DMS53 (cell line): ENCODE data around the gene MMP3.

Experiments used
- DNase-seq: peaks from one replicate; lab custom pipeline; 2025; lab: John Stamatoyannopoulos, UW

The MMP3 gene

DNA sequence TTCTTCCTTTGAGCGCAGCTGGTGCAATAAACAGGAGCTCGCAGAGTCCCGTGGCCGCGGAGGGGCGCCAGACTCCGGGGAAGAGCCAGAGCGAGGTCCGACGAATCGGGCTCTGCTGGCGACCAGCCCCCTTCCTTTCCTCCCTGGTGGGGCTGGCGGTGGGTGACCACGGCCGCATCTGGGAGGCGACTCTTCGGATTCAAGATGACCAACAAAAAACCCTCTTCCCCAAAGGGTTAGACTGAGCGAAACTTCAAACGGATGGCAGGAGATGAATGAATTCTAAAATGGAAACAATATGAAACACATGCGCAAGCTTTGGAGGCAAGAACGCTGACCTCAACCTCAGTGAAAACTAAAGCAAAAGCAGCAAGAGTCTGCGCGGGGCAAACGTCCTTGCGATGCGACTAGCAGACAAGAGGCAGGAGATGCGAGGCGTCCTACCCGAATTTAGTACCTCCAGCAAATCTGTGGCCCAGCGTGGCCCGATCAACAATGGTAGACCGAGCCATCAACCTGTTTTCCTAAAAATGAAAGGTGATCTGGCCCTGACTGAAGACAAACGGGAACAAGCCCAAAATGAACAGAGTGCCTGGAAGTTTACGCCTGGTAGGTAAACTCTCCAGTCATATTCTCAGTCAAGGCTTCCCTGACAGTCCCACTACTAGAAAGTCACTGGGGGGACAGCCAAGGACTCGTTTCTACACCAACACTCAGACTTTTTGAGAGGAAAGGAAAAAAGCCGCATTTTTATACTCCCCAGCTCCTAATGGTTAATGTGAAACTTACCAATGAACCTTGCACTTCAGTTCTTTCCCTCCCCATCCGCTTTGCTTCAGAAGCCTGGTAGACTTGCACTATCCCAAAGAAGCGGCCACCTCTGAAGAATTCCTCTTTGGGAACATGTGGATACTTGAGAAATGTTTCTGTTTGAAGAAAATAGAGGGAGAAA, 11.6 kb downstream of the MMP3 start:
- DNase-seq: peak; percentile 74

DNA sequence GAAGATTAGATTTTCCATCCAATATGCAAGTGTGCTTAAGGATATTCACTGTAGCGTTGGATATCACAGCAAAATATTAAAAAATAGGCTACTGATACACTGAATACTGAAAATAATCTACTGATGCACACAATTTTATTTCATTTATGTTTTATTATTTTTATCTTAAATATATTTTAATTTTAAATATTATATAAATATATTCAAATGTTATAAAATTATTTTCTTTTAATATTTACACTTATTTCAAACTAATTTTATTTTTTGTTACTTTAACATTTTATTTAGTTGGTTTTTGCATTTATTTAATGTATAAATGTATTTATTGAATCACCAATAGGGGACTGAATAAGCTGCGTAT, 12.3 kb downstream of the MMP3 start:
- no peak for DNase-seq

DNA sequence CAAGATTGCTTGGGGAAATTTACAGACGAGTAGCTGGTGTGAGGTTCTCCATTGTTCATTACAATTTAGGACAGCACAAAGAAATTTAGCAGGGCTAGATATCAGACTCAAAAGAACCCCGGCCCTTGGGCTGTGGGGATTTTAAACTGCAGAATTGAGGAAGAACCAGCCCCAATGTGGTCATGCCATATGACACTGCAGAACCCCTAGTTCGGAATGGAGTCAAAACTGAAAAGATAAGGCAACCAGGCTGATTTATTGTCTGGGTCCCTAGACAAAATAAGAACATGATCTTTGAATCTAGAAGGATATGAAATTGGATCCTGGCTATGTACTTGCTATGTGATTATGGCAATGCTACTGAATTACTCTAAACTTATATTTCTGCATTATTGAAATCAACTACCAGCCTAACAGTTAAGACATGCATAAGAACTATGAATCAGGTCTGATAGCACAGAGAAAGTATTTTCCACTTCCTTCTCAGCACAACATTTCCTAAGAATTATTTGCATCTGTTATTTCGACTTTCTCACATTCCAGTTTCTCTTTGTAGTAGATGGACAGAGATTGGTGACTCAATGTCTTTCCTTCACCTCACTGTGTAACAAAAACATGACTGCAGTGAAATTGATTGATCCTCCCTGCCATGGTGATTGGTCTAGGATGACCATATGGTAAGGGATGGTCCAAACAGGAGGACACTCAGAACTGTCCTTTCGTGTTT, 13.2 kb downstream of the MMP3 start:
- DNase-seq: no peak

DNA sequence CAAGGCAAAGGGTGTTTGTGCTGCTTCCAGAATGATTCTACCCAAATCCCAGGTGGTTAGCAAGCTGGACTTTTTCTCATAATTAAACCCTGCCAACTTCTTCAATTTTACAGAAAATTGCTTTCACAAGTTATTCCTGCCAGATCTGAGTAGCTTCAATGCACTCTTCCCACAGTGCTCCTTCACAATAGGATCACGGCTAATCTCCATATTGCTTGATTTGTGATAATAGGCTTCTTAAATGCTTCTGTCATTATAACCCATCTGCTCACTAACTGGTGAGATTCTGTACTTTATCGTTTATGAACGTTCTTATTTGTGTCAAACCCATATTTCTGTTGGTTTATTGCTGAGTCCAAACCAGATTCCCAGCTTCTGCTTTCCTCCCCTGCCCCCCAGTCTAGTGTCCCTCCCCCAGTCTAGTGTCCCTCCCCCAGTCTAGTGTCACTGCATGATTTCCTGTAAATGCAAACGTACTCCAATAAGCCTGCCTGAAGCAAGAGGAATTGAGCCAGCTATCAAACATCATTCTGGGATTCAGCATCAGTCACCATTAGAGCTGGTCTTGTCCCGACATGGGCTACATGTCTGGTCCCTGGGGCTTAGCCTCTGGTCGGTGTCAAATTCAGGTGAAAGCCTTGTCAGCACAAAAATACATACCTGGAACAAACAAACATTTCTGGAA, 14.0 kb downstream of the MMP3 start:
- DNase-seq: no peak

DNA sequence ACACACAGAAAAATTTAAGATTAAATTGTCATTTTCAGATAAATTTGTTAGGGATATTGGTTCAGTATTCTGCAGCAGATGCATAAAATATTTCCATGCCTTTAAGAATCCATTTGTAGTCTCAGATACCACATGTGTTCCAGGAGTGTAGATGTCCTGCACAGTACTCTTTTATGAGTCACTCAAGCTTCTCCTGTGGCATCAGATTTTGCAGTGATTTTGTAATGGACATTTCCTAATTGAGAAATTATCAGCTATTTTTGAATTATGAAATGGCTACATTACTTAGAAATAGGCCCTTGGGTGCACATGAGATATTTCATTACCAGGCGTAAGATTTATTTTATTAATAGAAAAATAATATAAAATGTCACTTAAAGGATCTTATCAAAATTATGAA, 18.9 kb downstream of the MMP3 start:
- DNase-seq: no peak

DNA sequence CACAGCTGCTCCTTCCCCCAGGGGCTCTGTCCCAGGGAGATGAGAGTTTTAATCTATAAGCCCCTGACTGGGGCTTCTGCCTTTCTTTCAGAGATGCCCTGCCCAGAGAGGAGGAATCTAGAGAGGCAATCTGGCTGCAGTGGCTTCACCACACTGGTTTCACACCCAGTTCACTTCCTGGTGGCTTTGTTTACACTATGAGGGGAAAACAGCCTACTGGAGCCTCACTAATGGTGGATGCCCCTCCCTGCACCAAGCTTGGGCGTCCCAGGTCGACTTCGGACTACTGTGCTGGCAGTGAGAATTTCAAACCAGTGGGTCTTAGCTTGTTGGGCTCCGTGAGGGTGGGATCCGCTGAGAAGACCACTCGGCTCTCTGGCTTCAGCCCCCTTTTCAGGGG, 23.9 kb downstream of the MMP3 start:
- DNase-seq: no peak

DNA sequence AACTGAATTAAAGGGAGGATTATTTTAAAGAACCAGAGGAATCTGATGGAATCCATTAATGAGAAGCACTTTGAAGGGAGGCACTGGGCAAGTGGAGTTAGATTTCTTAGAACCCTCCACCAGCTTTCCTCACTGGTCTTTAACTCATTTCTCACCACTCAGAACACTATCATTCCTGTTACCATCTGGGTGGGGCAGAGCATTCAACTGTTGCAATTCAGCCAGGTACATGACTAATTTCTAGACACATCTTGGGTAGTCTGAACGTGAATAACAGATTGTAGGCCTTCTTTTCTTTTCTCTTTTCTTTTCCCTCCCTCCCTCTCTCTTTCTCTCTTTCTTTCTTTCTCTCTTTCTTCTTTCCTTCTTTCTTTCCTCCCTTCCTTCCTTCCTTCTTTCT, 29.9 kb downstream of the MMP3 start:
- no peak for DNase-seq

DNA sequence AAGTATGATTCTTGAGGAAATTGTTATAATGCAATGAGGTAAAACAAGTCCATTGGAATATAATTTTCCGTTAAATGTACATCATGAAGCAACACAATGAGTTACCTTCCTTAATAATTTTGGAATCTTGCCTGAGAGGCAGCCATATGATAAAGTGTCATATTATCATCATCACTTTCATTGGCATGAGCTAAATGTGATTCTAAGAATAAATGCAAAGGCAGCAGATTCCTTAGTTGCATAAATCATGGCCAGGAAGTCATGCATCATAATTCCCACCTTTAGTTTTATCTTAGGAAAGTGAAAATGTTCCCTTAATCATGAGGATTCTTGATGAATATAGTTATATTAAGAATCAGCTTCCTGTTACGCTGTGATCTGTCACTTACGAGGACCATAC, 31.2 kb downstream of the MMP3 start:
- no peak for DNase-seq

DNA sequence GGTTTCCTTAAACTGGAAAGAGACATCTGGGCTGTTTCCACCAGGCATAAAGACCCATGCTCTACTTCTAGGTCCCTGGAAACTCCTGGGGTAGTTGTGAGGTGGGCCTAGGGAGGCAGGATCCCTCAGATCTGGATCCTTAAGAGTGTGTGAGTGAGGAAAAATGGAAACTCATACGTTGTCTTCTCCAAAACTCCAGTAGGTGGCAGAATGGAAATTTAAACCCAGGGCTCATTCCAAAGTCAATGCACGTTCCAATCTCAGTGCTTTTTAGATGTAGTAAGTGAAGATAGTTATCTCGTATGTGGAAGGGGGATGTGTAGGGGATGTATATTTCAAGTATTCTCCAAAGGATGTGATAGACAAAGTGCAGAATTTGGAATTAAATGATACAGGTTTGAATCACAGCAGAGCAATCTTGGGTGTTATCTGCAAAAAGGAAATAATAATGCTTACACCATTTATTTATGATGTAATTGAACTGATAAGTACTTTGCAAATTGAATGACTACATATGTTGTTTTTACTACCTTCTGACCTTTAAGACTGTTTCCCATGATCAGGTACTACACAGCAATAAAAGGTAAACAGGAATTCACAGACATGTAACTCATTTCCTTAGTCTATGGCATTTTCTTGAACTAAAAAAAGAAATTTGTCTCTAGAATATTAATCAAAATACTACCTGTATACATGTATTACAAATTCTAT, 32.3 kb downstream of the MMP3 start:
- peak; percentile 76 for DNase-seq

DNA sequence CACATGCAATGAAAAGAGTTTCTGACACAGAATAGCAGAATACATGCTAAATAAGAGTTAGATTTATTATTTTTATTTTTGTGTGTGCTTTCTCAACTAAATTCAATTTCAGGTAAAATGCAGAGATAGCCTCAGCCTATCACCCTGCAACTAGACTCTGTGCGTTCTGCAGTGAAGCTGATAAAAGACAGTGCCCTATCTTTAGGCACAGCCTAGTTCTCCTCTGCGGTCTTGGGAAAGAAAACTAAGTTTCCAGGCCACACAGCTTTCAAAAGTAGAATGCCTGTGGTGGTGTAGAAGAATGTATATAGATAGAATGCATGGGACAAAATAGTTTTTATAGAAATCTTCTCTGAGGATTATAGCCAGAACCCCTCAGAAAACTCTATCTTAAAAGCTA, 33.4 kb downstream of the MMP3 start:
- DNase-seq: no peak

DNA sequence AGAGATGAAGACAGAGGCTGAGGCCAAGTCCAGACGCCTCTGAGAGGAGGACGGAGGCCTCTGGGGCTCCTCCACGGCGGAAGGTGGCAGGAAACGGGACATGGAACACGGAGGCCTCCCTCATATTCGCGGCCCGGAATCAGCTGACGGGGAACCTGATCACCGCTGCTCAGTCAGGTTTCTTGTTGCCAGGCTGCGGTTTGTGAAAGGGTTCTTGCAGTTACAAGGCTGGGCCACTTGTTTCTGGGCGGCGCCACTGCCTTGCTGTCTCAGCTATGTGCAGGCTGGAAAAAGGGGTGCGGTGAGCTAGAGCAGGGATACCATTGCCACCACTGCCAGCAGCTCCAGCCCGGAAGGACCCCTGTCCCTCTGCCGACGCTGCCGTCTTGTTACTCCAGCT, 35.5 kb downstream of the MMP3 start:
- peak; percentile 97 for DNase-seq

DNA sequence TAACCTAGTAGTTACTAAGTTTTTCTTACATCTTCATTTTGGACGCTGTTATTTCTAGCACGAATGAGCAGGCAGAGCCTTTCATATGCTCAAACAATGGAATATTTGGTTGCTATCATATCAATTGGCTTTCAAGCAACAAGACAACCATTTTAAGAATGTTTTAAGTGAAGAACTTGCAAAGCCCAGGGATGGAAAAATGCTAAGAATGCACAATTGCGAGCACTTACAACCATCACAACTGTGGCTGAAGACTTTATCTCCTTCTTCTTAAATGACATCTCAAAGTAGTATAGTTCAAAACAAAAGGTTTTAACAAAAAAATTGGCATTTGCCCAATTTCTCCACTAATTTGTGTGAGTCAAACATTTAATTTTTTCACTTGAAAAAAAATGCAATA, 37.1 kb downstream of the MMP3 start:
- DNase-seq: no peak

DNA sequence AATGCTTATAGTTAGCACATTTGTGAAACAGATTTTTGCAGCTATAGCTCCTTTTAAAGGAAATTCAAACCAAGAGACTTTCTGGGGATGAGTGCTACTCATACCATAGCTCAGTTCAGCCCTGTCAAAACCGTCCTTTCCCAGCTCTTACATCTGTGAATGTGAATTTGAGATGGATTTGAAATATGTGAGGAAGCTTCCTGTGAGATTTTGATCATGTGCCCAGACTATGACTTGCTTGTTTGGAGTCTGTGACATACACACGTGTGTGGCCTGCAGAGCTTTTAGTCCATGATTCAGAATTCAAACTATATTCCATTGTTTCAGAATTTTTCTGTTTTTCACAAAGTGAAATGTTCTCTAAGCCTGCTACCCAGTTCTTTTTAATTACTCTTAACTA, 41.1 kb downstream of the MMP3 start:
- no peak for DNase-seq

DNA sequence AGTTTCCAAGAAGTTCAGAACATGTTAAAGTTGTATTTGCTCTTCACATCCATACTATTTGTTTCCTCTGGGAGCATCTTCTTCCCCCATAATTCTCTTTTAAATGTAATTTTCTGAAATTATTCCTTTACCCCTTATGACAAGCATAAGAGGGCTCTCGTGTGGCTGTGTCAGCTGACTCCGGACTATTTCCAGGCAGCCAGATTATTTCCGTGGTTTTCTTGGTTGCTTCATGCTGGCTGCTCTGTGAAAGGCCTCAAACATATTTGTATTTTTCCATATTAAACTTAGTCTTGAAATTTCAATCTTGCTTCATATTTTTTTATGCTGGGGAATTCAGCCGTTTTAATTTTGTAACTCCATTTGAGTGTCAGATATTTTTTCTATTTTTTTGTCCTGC, 42.6 kb downstream of the MMP3 start:
- no peak for DNase-seq

DNA sequence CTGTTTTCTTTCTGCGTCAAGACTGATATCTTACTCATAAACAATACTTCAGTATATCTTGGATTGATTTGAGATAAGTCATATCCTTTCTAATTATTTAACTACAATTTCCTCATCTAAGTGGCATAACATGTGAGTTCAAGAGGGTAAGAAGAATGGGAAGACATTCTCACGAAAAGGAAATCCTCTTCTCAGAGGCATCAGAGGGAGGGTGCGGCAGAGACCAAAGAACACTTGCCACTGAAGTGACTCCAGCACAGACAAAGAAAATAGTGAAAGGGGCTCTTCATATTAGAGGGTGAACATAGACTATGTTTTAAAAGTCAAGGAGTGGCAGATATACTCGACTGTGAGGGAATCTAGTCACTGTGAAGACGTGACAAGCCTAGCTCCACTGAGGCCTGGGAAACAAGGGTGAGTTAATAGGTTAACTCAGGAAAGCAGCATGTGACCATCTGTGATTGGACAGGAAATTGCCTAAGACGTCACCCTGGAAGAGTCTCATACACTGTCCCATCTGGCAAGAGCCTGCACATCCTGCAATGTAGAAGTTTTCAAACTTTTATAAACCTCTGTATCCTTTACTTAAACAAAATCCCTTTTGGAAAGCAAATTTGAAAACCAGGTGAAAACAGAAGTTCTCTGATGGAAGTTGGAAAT, 43.6 kb downstream of the MMP3 start:
- DNase-seq: no peak

DNA sequence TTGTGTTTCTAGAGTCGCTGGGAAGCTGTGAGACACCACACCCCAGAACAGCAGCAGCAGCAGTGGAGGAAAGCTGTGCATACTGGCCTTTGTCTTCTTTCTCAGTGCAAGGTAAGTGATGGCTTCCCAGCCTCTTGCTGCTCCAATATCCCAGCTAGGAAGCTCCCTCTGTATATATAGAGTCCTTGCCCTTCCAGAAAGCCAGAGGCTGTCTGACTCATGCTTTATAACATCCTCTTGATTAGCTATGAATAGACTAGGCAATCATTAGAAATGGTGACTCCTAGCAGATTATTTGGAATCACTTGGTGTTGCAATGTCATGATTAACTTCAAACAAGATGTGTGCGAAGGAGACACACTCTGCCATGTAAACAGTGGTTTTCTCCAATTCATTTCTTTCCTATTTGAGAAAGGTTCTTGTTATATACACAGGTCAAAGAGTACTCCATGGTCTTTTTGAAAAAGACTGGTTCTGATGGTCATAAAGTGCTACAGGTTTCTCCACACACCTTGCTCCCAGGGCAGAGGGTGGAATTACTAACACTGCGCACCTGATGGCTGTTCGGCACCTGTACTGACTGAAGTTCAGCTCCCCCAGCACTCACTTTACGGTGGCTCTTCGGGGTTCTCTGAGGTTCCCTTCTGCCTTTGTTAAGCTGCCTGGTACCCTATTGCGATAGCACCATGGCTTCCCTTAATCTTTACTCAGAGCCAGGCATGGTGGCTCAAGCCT, 45.2 kb downstream of the MMP3 start, which contains the start of gene MMP1:
TSS of gene MMP1 (minus strand) at position 149 of the 735 bp plus-strand sequence. CDS start at position 81, 68 bp downstream.
- peak; percentile 35 for DNase-seq

DNA sequence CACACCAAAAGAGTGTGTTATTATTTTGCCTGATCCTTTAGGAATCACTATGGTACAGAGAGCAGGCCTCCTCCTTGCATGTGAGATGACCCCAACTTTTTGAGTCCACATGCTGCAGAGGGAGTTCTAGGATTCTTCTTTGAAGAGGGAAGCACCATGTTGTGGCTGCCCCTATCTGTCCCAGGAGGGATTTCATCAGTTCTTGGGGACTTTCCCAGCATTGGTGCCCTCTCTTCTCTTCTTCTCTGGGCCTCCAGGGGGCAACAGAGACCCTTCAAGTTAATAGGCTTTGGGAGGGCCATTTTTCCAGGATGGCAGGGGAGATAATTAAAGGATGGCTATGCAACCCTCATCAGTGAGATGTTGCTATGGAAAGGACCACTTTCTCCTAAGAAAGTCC, 49.0 kb downstream of the MMP3 start:
- peak; percentile 61 for DNase-seq

DNA sequence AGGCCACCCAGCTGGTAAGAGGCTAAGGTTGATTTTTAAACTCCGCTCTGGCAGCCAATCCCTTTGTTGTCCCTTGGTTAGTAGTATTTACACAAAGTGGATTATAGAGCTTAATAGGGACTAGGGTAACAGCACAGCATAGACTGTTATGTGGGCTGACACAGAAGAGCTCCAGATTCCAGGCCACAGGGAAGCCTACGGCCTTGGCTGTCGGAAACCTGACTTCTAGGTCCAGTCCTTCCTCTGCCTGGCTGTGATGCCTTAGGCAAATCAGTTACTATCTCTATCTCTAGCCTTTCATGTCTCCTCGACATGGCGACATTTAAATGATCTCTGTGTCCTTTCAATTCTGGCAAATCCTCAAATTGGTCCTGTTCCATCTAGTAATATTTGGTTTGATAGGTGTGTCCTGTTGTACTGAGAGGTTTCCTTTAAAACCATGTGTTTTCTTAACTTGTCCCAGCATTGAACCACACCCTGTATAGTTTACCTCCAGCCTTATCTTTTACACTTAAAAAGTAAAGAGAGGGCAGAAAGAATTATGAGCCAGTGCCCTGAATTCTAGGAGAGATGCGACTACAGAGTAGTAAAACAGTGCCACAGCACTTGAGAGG, 49.6 kb downstream of the MMP3 start:
- no peak for DNase-seq

DNA sequence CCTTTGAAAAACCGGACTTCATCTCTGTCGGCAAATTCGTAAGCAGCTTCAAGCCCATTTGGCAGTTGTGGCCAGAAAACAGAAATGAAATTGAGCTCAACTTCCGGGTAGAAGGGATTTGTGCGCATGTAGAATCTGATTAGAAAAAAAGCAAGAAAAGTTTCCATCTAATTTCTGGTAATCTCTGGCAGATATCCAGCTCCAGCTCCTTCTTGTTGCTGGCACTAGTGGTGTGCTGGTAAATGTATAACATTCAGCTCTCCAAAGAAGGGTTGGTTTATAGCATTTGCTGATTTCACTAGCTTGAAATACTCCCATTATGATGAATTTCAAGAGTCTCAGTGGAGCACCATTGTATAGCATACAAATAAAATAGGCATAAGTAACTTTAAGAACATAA, 50.8 kb downstream of the MMP3 start:
- DNase-seq: no peak

DNA sequence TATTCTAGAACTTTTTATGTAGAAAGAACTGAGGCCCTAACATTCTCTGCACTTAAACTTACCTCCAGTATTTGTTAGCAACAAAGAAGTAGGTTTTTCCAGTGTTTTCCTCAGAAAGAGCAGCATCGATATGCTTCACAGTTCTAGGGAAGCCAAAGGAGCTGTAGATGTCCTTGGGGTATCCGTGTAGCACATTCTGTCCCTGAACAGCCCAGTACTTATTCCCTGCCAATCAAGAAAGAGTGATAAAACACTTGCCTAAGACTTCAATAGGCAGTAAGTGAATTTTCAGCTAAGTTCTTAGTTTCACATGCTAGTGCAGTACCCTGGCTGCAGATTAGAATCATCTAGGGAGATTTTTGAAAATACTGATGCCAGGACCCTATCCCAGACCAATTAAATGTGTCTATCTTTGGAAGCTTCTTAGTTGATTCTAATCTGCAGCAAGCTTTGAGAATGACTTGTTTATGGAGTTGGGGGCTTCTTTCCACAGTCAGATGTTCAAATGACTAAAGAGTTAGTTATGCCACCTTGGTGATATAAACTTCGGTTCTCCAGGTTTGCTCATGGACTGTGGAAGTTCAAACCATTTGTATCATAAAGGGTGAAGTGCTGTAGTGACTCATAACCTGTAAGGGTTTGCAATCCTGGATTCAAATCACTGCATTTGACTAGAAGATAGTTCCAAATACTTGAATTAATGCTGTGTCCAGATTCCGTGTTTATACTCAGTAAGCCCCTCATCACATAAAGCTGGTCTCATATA, 52.0 kb downstream of the MMP3 start:
- DNase-seq: no peak
